NOMO-1 treated with dmso at 0.1 percent for 144 hours (cell line): ENCODE results near the gene CCDC158.
"Not testable (repeated sequence)": the region's sequence is repeated elsewhere in the genome, so short reads cannot be mapped to it uniquely, and the experiment has no call there.

Source experiments
- DNase-seq: peaks from one replicate; lab custom pipeline; 2025; ENCODE audit not compliant: unreplicated experiment; lab: John Stamatoyannopoulos, UW

CCDC158 gene

DNA sequence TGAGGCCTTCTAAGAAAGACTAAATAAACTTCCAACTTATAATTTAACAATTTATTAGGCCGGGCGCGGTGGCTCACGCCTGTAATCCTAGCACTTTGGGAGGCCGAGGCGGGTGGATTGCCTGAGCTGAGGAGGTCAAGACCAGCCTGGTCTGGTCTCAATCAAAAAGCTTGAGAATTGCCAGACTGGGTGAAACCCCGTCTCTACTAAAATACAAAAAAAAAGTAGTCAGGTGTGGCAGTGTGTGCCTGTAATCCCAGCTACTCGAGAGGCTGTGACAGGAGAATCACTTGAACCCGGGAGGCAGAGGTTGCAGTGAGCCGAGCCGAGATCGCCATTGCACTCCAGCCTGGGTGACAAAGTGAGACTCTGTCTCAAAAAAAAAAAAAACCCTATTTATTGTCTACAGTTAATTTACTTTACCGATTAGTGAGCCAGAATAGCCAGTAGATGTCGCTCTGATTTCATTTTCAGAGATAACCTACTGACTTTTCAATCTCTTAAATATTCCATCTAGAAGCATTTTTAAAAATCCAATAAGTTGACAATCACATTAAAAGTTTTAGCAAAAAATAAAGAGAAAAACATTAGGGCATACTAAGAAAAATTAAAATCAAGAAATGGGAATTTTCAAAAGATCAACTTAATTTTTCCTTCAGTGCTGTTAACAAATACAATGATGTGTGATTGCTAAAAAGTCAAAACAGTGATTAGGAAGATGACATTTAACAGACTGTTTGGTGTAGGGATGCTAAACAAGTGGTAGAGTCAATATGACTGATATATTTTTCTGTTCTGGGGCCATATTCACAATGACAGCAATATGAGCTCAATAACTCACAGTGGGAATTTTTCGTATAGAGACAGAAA lies 9.8 kb upstream of the CCDC158 start:
- no peak for DNase-seq

DNA sequence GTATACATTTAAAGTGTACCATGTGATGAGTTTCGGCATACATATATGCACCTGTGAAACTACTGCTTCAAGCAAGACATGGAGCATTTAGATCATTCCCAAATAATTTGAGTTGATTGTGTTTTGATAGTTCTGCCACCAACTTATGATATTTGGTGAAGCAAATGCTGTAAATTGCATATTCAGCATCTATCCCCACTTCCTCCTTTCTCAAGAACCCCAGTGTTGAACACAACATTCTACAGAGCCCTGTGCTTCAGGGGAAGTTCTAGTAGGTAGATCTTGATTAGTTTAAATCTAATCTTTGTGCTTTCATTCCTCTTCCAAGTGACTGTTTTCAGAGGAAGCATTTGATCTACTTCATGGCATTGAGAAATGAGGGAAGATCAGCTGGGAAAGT lies 8.7 kb upstream of the CCDC158 start:
- DNase-seq, result peak; percentile 7

DNA sequence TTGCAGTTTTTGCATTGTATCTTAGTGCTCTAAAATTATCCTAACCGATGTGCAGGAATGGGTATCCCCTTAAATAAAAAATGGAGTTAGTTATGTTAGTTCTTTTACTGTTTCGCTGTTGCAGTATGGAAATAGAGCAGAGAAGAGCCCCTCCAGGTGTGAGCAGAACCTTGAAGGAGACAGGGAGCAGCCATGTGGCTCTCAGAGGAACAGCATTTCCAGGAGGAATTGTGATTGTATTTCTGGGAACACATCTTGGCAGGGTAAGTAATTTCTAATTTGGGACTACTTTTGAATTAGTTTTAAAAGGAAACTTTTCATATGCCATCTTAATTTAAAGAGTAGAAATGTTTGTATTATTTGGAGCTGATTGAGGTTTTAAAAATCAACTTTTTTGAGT lies 5.3 kb upstream of the CCDC158 start:
- DNase-seq, result no peak

DNA sequence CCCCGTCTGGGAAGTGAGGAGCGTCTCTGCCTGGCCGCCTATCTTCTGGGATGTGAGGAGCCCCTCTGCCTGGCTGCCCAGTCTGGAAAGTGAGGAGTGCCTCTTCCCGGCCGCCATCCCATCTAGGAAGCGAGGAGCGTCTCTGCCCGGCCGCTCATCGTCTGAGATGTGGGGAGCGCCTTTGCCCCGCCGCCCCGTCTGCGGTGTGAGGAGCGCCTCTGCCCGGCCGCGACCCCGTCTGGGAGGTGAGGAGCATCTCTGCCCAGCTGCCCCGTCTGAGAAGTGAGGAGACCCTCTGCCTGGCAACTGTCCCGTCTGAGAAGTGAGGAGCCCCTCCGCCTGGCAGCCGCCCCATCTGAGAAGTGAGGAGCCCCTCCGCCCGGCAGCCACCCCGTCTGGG lies 2.2 kb upstream of the CCDC158 start:
- DNase-seq, result not testable (repeated sequence)

DNA sequence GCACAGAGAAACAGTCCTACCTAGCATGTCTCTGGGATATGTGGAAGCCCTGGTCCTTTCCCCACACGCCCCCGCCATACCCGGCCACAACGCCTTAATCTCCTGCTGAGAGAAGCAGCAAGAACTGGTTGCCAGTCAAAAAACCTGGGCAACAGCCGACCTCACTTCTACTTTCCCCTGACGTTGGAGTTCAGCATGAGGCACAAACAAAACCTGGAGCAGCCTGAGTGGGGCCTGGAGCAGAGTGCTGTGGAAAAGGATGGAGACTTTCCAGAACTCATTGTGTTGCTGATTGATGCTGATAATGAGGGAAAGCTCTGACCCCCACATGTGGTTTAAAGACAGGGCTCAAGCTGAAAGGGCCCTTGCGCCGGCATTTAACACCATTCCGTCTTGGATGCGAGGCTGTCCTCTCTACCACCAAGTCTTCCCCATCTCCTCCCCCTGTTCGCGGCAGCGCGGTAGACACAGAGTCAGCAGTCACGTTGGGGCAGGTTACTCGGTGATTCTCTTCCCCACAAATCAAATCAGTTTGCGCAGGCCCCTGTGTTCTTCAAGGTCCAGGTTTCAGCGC lies 666 bp downstream of the CCDC158 start:
- DNase-seq, result no peak

DNA sequence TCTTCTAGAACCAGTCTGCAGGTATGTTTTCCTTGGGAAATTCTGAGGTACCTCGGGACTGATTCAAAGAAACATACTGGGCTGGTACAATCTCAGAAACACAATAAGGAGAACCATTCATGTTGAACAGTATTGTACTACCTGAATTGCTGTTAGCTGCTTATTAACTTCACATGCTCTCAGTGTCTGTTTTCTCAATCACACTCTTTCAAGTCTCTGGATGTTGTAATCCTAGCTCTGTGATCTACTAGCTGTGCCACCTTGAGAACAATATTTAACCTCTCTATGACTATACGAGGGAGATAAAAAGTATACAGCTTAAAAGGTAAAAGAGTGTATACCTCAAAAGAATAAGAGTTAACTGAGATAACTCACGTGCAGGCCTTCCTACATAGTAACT lies 10.3 kb downstream of the CCDC158 start:
- no peak for DNase-seq

DNA sequence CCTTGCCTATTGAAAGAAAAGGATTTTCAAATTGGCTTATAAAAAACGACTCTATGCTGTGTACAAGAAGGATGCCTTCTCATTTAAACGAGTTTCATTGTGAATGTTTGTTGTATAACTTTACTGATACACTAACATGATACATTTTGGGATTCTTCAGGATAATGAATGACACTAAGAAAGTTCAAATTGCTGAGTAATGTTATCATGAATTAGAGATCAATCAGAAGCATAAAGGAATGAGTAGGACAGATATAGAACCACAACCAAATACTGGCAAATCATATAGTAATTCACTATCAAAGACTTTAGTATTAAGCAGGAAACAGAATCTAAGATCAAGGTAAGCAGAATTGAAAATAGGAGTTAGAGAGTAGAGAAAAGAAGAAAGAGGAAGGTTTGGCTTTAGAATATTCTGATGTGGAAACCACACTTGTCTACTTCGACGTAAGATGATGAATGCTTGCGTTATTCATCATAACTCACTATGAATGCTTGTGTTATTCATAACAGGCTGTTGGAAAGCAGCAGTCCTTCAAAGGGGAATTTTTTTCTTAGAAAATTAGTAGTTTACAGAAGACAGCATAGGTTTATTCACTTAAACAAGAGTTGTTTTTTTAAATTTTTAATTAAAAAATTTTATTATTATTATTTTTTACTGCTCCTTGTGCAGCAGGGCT lies 13.4 kb downstream of the CCDC158 start:
- no peak for DNase-seq

DNA sequence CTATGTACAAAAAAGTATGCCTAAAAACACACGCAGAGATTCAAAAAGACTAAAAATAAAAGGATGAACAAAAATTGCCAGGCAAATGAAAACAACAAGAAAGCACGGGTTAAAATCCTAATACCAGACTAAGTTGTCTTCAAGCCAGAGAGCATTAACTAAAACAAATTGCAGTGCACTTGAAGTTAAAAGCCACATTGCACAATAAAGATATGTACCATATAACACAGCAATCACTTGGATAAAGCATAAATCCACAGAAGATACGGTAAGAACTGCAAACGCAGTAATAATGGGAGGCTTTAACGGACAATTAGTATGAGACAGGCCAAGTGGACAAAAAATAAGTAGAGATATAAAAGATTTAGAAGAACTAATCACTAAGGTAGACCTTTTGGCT lies 14.9 kb downstream of the CCDC158 start:
- no peak for DNase-seq

DNA sequence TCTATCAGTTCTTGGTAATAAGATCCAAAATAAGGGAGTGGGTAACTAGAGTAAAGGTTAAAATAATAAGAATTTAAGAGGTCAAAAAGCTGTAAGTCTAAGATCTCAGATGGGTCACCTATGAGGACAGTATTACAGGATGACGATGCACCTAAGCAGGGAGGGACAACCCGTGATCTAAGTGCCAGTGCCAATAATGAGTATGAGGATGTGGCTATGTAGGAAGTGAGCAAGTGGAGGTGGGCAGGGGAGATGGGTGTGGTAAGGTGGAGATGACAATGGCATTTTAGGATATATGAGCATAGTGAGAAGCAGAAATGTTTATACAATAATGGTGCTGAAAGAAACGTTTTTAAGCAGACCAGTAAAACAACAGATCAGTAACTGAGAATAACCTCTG lies 19.3 kb downstream of the CCDC158 start:
- DNase-seq, result no peak

DNA sequence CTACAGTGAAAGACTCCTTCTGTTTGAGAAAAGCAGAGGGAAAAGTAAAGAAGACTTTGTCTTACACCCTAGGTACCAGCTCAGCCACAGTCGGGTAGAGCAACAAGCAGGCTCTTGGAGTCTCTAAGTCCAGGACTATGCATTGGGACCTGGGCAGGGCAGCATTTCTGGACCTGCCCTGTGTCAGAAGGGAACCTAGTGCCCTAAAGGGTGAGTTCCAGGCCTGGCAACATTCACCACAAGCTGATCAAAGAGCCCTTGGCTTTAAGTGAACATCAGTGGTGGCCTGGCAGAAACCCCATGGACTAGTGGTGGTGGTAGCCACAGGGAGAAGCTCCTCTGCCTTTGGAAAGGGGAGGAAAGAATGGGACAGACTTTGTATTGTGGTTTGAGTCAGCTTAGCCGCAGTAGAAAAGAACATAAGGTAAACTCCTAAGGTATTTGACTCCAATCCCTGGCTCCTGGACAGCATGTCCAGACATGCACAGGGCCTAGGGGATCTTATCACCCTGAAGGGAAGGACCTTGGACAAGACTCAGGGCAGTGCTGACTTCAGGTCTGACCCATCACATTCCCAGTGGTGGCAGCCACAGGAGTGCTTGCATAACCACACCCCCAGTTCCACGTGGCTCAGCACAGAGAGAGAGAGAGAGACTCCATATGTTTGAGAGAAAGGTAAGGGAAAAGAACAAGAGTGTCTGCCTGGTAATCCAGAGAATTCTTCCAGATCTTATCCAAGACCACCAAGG lies 32.6 kb downstream of the CCDC158 start:
- DNase-seq, result no peak

DNA sequence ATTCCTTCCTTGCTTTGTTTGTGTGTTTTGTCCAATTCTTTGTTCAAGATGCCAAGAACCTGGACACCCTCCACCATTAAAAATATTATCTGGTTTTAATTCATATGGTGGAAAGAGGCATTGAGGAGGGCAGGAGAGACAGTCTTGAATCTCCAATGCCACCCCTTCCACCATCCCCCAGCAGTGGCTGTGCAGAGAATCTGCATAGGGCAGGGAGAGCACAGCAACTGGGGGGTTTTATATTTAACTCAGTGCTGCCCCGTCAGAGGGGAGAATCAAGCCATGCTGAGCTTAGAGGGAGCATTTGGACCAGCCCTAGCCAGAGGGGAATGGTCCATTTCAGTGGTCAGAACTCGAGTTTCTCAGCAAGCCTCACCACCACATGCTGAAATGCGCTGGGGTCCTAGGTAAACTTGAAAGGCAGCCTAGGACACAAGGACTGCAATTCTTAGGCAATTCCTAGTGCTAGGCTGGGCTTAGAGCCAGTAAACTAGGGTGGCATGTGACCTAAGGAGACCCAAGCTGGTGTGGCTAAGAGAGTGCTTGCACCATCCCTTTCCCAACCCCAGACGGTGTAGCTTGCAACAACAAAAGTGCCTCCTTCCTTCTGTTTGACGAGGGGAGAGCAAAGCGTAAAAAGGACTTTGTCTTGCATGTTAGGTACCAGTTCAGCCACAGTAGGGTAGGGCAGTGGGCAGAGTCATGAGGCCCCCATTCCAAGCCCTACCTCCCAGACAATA lies 34.2 kb downstream of the CCDC158 start:
- peak; percentile 27 for DNase-seq

DNA sequence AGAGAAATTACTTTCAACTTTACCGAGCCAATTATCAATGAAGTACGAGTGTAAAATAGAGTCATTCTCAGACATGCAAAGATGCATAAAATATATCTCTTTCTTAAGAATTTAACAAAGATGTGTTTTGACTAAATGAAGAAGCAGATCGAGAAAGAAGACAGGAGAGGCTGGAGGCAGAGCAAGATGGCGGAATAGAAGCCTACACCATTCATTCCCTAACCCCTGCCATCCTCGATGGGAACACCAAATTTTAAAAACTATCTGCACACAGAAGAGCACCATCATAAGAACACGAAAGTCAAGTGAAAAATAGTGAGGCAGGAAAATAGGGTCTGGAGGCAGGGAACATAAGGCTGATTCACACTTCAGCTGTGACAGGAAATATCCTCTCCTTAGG lies 35.0 kb downstream of the CCDC158 start:
- no peak for DNase-seq

DNA sequence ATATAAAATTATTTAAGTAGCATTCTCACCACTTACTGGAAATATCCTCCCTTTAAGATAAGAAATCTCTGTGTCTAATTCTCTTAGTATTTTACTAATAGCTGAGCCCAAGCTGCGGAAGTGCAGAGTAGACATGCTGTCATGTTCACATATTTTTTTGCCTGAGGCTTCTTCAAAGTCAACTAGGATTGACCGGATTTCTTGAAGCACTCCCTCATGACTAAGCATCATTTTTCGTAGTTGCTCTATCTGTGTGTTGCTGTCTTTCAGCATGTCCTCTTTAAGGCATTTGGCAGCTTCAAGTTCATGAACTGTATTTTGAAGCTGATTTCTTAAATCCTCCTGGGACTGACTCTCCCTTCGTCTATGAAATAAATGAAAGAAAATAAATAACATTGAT lies 36.9 kb downstream of the CCDC158 start:
- DNase-seq, result no peak

DNA sequence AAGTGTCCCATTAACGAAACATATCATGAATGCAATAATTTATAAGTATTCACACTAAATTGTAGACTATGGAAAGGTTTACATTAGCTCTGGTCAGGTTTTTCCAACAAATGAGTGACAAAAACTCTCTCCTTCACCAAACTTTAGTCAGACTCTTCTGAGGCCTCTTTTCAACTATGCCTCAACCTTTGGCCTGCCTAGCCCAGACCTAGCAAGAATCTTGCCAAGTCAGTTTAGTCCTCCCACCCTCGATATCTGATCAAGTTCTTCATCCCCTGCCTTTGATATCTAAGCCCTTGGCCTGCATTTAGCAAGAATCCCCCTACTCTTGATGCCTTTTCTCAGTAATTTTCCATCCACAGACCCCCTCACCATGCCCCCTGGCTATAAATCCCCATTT lies 37.9 kb downstream of the CCDC158 start:
- no peak for DNase-seq

DNA sequence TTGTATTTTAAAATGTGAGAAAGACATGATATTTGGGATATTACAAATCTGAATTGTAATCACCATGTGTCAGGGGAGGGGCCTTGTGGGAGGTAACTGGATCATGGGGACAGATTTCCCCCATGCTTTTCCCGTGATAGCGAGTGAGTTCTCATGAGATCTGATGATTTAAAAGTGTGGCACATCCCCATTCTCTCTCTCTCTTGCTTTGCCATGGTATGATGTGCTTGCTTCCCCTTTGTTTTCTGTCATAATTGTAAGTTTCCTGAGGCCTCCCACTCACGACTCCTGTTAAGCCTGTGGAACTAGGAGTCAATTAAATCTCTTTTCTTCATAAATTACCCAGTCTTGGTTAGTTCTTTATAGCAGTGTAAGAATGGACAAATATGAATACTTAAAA lies 39.0 kb downstream of the CCDC158 start:
- no peak for DNase-seq

DNA sequence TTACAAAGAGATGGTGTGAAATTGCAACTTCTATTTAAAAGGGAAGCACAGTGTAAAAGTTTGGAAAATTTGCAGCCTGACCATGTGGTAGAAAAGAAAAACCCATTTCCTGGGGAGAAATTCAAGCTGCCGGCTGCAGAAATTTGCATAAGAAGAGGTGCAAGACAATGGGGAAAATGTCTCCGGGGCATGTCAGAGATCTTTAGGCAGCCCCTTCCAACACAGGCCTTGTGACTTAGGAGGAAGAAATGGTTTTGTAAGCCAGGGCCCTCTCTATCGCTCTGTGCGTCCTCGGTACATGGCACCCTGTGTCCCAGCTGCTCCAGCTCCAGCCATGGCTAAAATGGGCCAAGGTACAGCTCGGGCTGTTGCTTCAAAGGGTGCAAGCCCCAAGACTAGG lies 40.4 kb downstream of the CCDC158 start:
- DNase-seq, result no peak

DNA sequence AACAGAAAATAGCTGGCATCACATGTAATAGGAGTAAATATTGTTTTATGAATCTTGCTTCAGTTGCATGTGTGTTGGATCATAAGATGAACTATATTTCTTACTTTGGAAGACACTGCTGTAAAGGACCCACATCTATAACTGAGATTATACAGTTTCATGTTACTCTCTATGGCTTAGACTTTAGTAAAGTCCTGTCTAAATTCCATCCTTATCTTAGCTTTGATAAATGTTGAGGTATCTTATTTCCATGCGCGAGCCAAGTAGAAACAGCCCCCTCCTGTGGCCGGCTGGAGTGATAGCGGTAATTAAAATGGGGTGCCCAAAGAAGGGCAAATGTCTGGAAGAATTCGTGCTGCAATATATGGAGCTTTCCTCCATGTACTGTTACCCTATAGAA lies 43.0 kb downstream of the CCDC158 start:
- no peak for DNase-seq

DNA sequence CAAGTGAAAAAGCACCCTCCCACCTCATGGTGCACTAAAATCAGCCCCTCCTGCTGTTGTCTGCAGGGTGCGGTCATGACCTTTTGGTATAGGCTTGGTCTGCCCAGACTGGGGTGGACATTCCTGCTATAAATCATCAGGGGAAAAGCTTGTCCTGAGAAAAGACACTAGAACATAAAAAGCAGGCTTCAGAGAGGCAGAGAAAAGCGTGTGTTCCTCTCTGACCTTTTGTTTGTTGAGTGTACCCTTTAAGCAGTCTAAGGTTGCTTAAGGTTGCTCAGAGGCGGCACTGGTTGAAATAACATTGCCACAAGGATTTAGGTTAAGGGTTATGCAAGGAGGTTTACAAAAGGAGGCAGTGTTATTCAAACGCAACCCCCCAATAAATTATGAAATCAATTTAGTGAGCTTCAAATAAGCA lies 43.5 kb downstream of the CCDC158 start:
- DNase-seq, result no peak

DNA sequence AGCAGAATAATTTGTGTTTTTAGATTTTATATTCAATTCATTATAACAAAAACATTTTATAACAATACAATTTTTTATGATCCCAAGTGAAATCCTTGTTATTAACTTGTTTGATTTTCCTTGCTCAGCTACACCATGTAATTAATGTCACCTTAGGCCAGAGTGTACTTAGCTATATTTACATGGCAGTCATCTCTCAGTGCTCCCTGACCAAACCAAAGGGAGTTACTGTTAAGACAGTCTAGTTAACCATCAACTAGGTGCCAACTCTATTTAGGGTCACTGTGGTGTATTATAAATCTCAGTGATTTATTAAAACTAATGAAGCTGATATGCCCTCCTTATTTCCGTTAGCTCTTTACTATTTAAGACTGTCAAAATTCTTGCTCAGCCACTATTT lies 44.4 kb downstream of the CCDC158 start:
- no peak for DNase-seq

DNA sequence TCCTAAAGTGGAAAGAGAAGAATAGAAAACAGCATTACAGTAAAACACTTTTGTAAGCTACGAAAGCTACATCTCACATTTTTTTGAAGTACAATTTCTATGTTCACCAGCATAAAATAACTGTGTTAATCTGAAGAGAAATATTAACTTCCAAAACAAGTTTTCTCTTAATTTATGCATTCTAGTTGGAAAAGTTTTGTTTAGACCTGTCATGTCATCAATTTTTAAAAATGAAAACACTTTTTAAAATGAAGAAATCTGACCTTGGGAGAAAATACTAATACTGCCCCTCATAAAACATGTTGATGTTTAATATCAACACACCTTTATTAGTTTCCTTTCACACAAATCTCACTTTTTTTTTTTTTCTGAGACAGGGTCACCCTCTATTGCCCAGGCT lies 45.2 kb downstream of the CCDC158 start:
- DNase-seq, result no peak

DNA sequence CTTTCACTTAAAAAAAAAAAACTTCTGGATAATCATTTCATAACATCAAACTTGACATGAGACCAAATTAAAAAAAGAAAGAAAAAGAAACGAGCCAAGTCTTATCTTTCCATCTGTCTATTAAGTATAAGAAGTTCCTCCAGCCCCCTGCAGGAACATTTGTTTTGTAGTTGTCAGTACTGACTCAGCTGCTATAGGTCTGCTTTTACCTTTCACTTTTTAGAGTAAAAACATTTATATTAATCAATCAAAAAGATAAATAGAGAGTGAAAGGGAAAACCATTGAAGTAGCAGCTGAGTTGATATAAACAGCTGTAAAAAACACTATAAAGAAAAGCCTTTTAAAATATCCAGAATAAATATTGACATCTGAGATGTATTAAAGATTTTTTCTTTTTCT lies 46.1 kb downstream of the CCDC158 start:
- no peak for DNase-seq
